NT2/D1 (cell line): ENCODE data around the gene TRAM2.

Experiments
- SUZ12 ChIP-seq: IDR thresholded peaks from 2 replicates; pipeline ENCODE4 v1.6.1; 2011; ENCODE audit not compliant: insufficient read length, insufficient read depth; ENCODE audit errors: extremely low read depth
- YY1 ChIP-seq: IDR thresholded peaks from 2 replicates; pipeline ENCODE4 v1.6.1; 2011; ENCODE audit not compliant: insufficient read length, insufficient read depth
- ZNF274 ChIP-seq: IDR thresholded peaks from 2 replicates; pipeline ENCODE4 v1.6.1; 2011; ENCODE audit warnings: mild to moderate bottlenecking, low read depth, low read length

DNA sequence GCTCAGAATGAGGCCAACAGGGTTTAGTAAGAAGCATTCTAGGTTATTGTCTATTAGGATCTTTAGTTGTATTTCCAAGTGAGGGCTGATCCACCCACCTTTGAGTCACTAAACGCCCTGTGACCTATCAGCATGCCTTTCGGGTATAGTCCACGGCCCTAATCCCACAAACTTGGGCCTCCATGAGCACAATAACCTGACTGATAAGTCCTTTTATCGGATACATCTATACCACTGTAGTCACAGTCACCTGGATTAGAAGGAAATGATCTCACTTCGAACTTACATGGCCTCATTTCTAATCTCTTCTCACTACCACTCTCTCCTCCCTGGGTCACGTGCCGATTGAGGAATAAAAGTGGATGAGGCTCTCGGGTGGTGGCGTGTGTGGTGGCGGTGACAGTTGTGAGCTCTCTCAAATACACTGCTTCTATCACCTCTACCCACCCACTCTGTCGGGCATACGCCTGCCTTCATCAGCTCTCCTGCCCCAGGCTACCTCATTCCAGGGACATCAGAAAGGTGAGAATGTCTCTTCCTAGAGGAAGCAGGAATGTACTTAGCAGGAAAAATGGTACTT, 65.2 kb downstream of the TRAM2 start:
- TF ChIP-seq SUZ12 (no peak), YY1 (no peak), ZNF274 (no peak)
